ENCODE measurements around the gene DNAI2. TPM values are rescaled to one million over a fixed set of nuclear protein-coding genes. Genes with fewer than 3 reads are reported as not detected.

The DNAI2 gene
- total and polyA plus RNA-seq, 9 of the 15 experiments (the other 6 are each of a cell fraction or from before 2014, with no cell fraction given): not detected

GRCh38 chr17:74239172-74239571 lies 34.9 kb upstream of the DNAI2 start (continued):
- TF ChIP-seq BHLHE40 (IDR thresholded peaks at IDR 0.05; ENCODE audit: low read length): peak; percentile 44
- no peak for TF ChIP-seq STAT6 (CRISPR knock-in tag; IDR thresholded peaks at IDR 0.05)
- TF ChIP-seq ARID3B (CRISPR knock-in tag; IDR thresholded peaks at IDR 0.05; ENCODE audit: borderline replicate concordance): no peak
- TF ChIP-seq MAX (CRISPR knock-in tag; IDR thresholded peaks at IDR 0.05): peak; percentile 47
- no peak for TF ChIP-seq GABPB1 (CRISPR knock-in tag; IDR thresholded peaks at IDR 0.05)

GRCh38 chr17:74240618-74241205 lies 33.3 kb upstream of the DNAI2 start:
- DNase-seq (ENCODE audit: extremely low read depth in 1 of 4, low spot score in 3 of 4) (no peak), ATAC-seq (no peak), FAIRE-seq (no peak)
- Histone ChIP-seq H3K79me2 (ENCODE audit: control insufficient read depth, insufficient read depth, low read length) (no peaks in the 10 kb centered on the region), H3K4me3 (no peak overlapping the region), H3K4me1 (replicated peaks in 1 of 2; ENCODE audit: control insufficient read depth in 2 of 2, insufficient read depth in 2 of 2, low read length in 2 of 2) (peaks cover 0 to 15% of the 10 kb centered on the region in 2 experiments; a peak in 2 of 5 replicates), H3K9ac (ENCODE audit: insufficient read depth in 1 of 2, low read depth in 2 of 2, low read length in 2 of 2) (no peak overlapping the region), H3K36me3 (ENCODE audit: control insufficient read depth, insufficient read depth, low read length) (no peaks in the 10 kb centered on the region), H3K27ac (ENCODE audit: extremely low read depth, low read depth, low read length) (no peak overlapping the region), H2AFZ (ENCODE audit: low read depth, low read length) (no peak overlapping the region), H3K9me1 (ENCODE audit: control insufficient read depth, insufficient read depth, low read length) (no peaks in the 10 kb centered on the region), H3K27me3 (ENCODE audit: control insufficient read depth in 2 of 2, insufficient read depth in 2 of 2, low read length in 2 of 2) (peaks cover 0 to 16% of the 10 kb centered on the region in 2 experiments; a peak in 2 of 5 replicates), H4K20me1 (replicated peaks; ENCODE audit: control insufficient read depth, insufficient read depth, low read length) (no peaks in the 10 kb centered on the region), H3K4me2 (ENCODE audit: insufficient read depth, low read length) (no peak overlapping the region), H3K9me3 (replicated peaks; ENCODE audit: control insufficient read depth, insufficient read depth, low read depth, low read length) (no peaks in the 10 kb centered on the region)
- in situ Hi-C loops (cut with MboI) (no loop called here), intact Hi-C loops (cut with micrococcal nuclease) (no loop called here)
- ChIA-PET POLR2A (interaction anchor here (0.6 to 1.0 kb wide), 3 partner anchors 9 to 48 kb away, joined by 3 to 4 read pairs (median 3); no protein-coding TSS in a partner anchor), CTCF (ENCODE audit: low intra/inter-chr PET ratio) (no interaction called here)
- no TSS peak for BruUV-seq (replicated peaks)
- 12% methylated on average over 10 of the region's 11 CpGs for WGBS (ENCODE audit: insufficient coverage, low coverage, missing lambda C conversion rate)
- TF ChIP-seq SMARCC2 (IDR thresholded peaks at IDR 0.05; ENCODE audit: low read depth) (no peak), HDAC8 (tag; IDR thresholded peaks at IDR 0.05) (no peak), ZHX1 (conservative IDR thresholded peaks at IDR 0.05; ENCODE audit: low read length) (no peak), RNF219 (CRISPR knock-in tag; IDR thresholded peaks at IDR 0.05) (no peak), ZNF507 (tag; conservative IDR thresholded peaks at IDR 0.05) (no peak)

All from K562 (cell line).